Measurements from ENCODE around the gene FTO. TPM values are rescaled to one million over a fixed set of nuclear protein-coding genes. Genes with fewer than 3 reads are reported as not detected.
A peak's percentile ranks its signal among the peaks of the same experiment; 100 is the strongest.

Gene FTO
- total and polyA plus RNA-seq, 2 experiments from 2014 or later = 46.8 to 77.7 TPM

GRCh38 chr16:53732296-53732929 lies 28.5 kb downstream of the FTO start:
- Histone ChIP-seq H3K9me2 (replicated peaks; ENCODE audit: insufficient read depth) (no peaks in the 10 kb centered on the region), H3K4me2 (no peak overlapping the region), H3K9me3 (ENCODE audit: low read depth) (no peaks in the 10 kb centered on the region), H3K27ac (no peak overlapping the region), H3K36me3 (replicated peaks; ENCODE audit: insufficient read depth, low read depth) (no peaks in the 10 kb centered on the region), H3K4me1 (ENCODE audit: insufficient read depth) (peaks cover 4% of the 10 kb centered on the region), H4K20me1 (ENCODE audit: insufficient read depth, poor library complexity, severe bottlenecking) (peaks cover 8% of the 10 kb centered on the region), H3K79me2 (peaks cover 79% of the 10 kb centered on the region), H3K27me3 (no peaks in the 10 kb centered on the region), H3K4me3 (no peak overlapping the region), H2AFZ (no peak overlapping the region)
- DNase-seq (ENCODE audit: low spot score) = no peak
- TF ChIP-seq EZH2 (IDR thresholded peaks at IDR 0.05; ENCODE audit: borderline replicate concordance) (no peak), EZH2phosphoT487 (IDR thresholded peaks at IDR 0.05; ENCODE audit: low read depth, severe bottlenecking, unreplicated experiment) (peak; percentile 90)
- 34% methylated on average over 4 of the region's 4 CpGs for WGBS (ENCODE audit: low lambda C conversion rate, missing lambda C conversion rate)

- Histone ChIP-seq H3K79me2 (peaks cover 71% of the 10 kb centered on the region), H3K4me1 (ENCODE audit: insufficient read depth) (peaks cover 4% of the 10 kb centered on the region), H3K27ac (no peak overlapping the region), H2AFZ (no peak overlapping the region), H4K20me1 (ENCODE audit: insufficient read depth, poor library complexity, severe bottlenecking) (peaks cover 8% of the 10 kb centered on the region), H3K9me2 (replicated peaks; ENCODE audit: insufficient read depth) (no peaks in the 10 kb centered on the region), H3K9me3 (ENCODE audit: low read depth) (no peaks in the 10 kb centered on the region), H3K4me2 (no peak overlapping the region), H3K4me3 (no peak overlapping the region), H3K27me3 (no peaks in the 10 kb centered on the region), H3K36me3 (replicated peaks; ENCODE audit: insufficient read depth, low read depth) (no peaks in the 10 kb centered on the region)
- DNase-seq (ENCODE audit: low spot score) = no peak
- TF ChIP-seq EZH2phosphoT487 (IDR thresholded peaks at IDR 0.05; ENCODE audit: low read depth, severe bottlenecking, unreplicated experiment) = no peak
- no peak for TF ChIP-seq EZH2 (IDR thresholded peaks at IDR 0.05; ENCODE audit: borderline replicate concordance)
- TF ChIP-seq CTCF (IDR thresholded peaks at IDR 0.05; ENCODE audit: poor library complexity) = no peak
- 100% methylated on average over 2 of the region's 2 CpGs for whole genome bisulfite sequencing (ENCODE audit: low lambda C conversion rate, missing lambda C conversion rate)
Measured at GRCh38 chr16:53734908-53735307, 31.0 kb downstream of the FTO start.

GRCh38 chr16:53736297-53736696 lies 32.3 kb downstream of the FTO start:
- Histone ChIP-seq H3K4me3 (no peak overlapping the region), H3K4me2 (no peak overlapping the region), H3K36me3 (replicated peaks; ENCODE audit: insufficient read depth, low read depth) (no peaks in the 10 kb centered on the region), H2AFZ (no peak overlapping the region), H3K9me3 (ENCODE audit: low read depth) (no peaks in the 10 kb centered on the region), H4K20me1 (ENCODE audit: insufficient read depth, poor library complexity, severe bottlenecking) (peaks cover 8% of the 10 kb centered on the region), H3K27me3 (no peaks in the 10 kb centered on the region), H3K9me2 (replicated peaks; ENCODE audit: insufficient read depth) (no peaks in the 10 kb centered on the region), H3K27ac (no peak overlapping the region), H3K4me1 (ENCODE audit: insufficient read depth) (peaks cover 4% of the 10 kb centered on the region), H3K79me2 (peaks cover 66% of the 10 kb centered on the region)
- TF ChIP-seq CTCF (IDR thresholded peaks at IDR 0.05; ENCODE audit: poor library complexity) = no peak
- no peak for TF ChIP-seq EZH2phosphoT487 (IDR thresholded peaks at IDR 0.05; ENCODE audit: low read depth, severe bottlenecking, unreplicated experiment)
- TF ChIP-seq EZH2 (IDR thresholded peaks at IDR 0.05; ENCODE audit: borderline replicate concordance) = no peak
- whole genome bisulfite sequencing (ENCODE audit: low lambda C conversion rate, missing lambda C conversion rate) = 85% methylated on average over 3 of the region's 3 CpGs
- no peak for DNase-seq (ENCODE audit: low spot score)

- peaks cover under 1% of the 10 kb centered on the region for H3K4me1 ChIP-seq (ENCODE audit: insufficient read depth)
- no peak for DNase-seq (ENCODE audit: low spot score)
- no peaks in the 10 kb centered on the region for H3K36me3 ChIP-seq (replicated peaks; ENCODE audit: insufficient read depth, low read depth)
- H3K4me3 ChIP-seq = no peak overlapping the region
- no peak overlapping the region for H3K4me2 ChIP-seq
- H3K27me3 ChIP-seq = no peaks in the 10 kb centered on the region
- no peaks in the 10 kb centered on the region for H3K9me3 ChIP-seq (ENCODE audit: low read depth)
- no peak overlapping the region for H2AFZ ChIP-seq
- 71% methylated on average over 5 of the region's 5 CpGs for WGBS (ENCODE audit: low lambda C conversion rate, missing lambda C conversion rate)
- no peak overlapping the region for H3K27ac ChIP-seq
- no peaks in the 10 kb centered on the region for H3K9me2 ChIP-seq (replicated peaks; ENCODE audit: insufficient read depth)
- H3K79me2 ChIP-seq = peaks cover 71% of the 10 kb centered on the region
- no peak for TF ChIP-seq EZH2phosphoT487 (IDR thresholded peaks at IDR 0.05; ENCODE audit: low read depth, severe bottlenecking, unreplicated experiment)
- TF ChIP-seq EZH2 (IDR thresholded peaks at IDR 0.05; ENCODE audit: borderline replicate concordance) = no peak
- TF ChIP-seq CTCF (IDR thresholded peaks at IDR 0.05; ENCODE audit: poor library complexity) = no peak
- peaks cover 3% of the 10 kb centered on the region for H4K20me1 ChIP-seq (ENCODE audit: insufficient read depth, poor library complexity, severe bottlenecking)
Measured at GRCh38 chr16:53737552-53737951, 33.6 kb downstream of the FTO start.

Measured in hepatocyte (in vitro differentiated cells).